Measurements from ENCODE around the gene ADAMTS2. TPM values are rescaled to one million over a fixed set of nuclear protein-coding genes. Genes with fewer than 3 reads are reported as not detected.

ADAMTS2 gene
- total RNA-seq, 4 donors from 2014 or later, result 6.0 to 20.9 (median 13.5) TPM

DNA sequence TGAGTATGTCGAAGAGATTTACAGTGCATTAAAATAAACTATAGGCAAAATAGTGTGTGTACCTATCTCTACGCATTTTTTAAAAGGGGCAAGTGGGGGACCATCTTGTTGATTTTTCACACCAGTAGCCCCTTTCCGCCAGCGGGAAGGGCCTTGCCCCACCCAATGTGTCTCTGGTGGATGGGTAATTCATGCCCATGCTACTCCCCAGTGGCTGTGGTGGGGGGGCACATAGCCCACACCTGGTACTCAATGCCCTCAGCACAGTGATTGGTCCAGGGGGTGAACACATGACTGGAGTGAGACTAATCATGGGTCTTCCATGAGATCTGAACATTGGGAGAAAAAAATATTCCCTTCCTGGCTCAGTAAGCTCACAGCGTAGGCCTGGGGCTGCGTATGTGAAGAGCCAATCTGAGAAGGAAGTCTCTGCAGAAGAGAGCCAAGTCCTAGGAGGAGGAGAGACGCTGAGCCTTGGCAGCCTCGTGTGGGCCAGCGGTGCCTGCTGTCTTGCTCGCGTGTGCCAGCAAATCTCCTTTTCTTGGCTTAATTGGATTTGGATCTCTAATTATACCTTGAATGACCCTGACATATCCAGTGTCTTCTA is 103.4 kb downstream of the ADAMTS2 start:
- no peak overlapping the region for H3K27ac ChIP-seq
- TF ChIP-seq CTCF (IDR thresholded peaks at IDR 0.05) (no peak), POLR2A (IDR thresholded peaks at IDR 0.05) (no peak), POLR2AphosphoS5 (IDR thresholded peaks at IDR 0.05) (no peak), EP300 (IDR thresholded peaks at IDR 0.05; ENCODE audit: low read depth) (no peak)
- no peaks in the 10 kb centered on the region for H3K36me3 ChIP-seq
- WGBS, 2 donors (ENCODE audit: low coverage in 1 of 2), result 77 to 89% methylated on average over 7 to 11 of the region's 11 CpGs
- no peaks in the 10 kb centered on the region for H3K9me3 ChIP-seq
- peaks cover 0 to 2% (median 0%) of the 10 kb centered on the region in 4 donors for H3K4me1 ChIP-seq
- peak; percentile 6 for DNase-seq
- no peak overlapping the region for H3K4me3 ChIP-seq
- H3K27me3 ChIP-seq, result no peaks in the 10 kb centered on the region
- in situ Hi-C loops (cut with MboI; ENCODE audit: low pct_ligation_motif_present in 1 of 4, low pct_unique_long_range_greater_than_20kb in 1 of 4, low sequenced_read_pairs in 3 of 4), result no loop called here
- intact Hi-C loops (cut with DNase I; ENCODE audit: low total_unique reads), result loop anchor here (10.0 kb wide), 1 partner anchor 1433 kb away; no protein-coding TSS in a partner anchor

DNA sequence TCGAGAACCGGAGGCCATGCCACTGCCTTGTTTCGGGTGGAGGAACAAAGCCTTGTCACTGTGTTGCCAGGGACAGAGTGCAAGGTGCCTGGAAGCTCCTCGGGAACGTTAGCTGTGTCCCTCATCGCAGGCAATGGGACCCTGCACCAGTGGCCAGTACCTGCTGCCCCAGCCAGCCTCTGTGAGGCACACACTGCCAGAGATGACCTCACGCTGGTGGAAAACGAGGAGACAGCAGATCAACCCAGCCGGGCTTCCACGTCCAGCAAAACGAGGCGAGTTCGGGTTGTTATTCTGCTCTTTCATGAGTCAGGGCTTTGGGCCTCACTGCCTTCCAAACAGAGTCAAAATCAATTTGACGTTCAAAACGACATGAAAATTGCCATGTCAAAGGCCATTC is 104.1 kb downstream of the ADAMTS2 start:
- in situ Hi-C loops (cut with MboI; ENCODE audit: low pct_ligation_motif_present in 1 of 4, low pct_unique_long_range_greater_than_20kb in 1 of 4, low sequenced_read_pairs in 3 of 4) (no loop called here), intact Hi-C loops (cut with DNase I; ENCODE audit: low total_unique reads) (loop anchor here (10.0 kb wide), 1 partner anchor 1434 kb away; no protein-coding TSS in a partner anchor)
- Histone ChIP-seq H3K27ac (no peak overlapping the region), H3K36me3 (no peaks in the 10 kb centered on the region), H3K4me3 (no peak overlapping the region), H3K4me1 (peaks cover 0 to 2% (median 0%) of the 10 kb centered on the region in 4 donors), H3K9me3 (no peaks in the 10 kb centered on the region), H3K27me3 (no peaks in the 10 kb centered on the region)
- WGBS, 2 donors (ENCODE audit: low coverage in 1 of 2), result 70% methylated on average over 15 of the region's 15 CpGs; no CpG with 5 or more reads in 1 of the 2 donors
- peak; percentile 2 for DNase-seq
- TF ChIP-seq POLR2A (IDR thresholded peaks at IDR 0.05), result no peak
- TF ChIP-seq POLR2AphosphoS5 (IDR thresholded peaks at IDR 0.05), result no peak
- no peak for TF ChIP-seq EP300 (IDR thresholded peaks at IDR 0.05; ENCODE audit: low read depth)
- no peak for TF ChIP-seq CTCF (IDR thresholded peaks at IDR 0.05)

GRCh38 chr5:179240561-179240960 is 104.7 kb downstream of the ADAMTS2 start:
- Histone ChIP-seq H3K27me3 (no peaks in the 10 kb centered on the region), H3K4me1 (peaks cover 0 to 2% (median 0%) of the 10 kb centered on the region in 4 donors), H3K27ac (no peak overlapping the region), H3K9me3 (no peaks in the 10 kb centered on the region), H3K36me3 (no peaks in the 10 kb centered on the region), H3K4me3 (no peak overlapping the region)
- intact Hi-C loops (cut with DNase I; ENCODE audit: low total_unique reads), result loop anchor here (10.0 kb wide), 1 partner anchor 1434 kb away; no protein-coding TSS in a partner anchor
- 82 to 85% methylated on average over 12 to 14 of the region's 14 CpGs for WGBS, 2 donors (ENCODE audit: low coverage in 1 of 2)
- in situ Hi-C loops (cut with MboI; ENCODE audit: low pct_ligation_motif_present in 1 of 4, low pct_unique_long_range_greater_than_20kb in 1 of 4, low sequenced_read_pairs in 3 of 4), result no loop called here
- TF ChIP-seq CTCF (IDR thresholded peaks at IDR 0.05) (no peak), EP300 (IDR thresholded peaks at IDR 0.05; ENCODE audit: low read depth) (no peak), POLR2A (IDR thresholded peaks at IDR 0.05) (no peak), POLR2AphosphoS5 (IDR thresholded peaks at IDR 0.05) (no peak)
- peak; percentile 1 for DNase-seq

DNA sequence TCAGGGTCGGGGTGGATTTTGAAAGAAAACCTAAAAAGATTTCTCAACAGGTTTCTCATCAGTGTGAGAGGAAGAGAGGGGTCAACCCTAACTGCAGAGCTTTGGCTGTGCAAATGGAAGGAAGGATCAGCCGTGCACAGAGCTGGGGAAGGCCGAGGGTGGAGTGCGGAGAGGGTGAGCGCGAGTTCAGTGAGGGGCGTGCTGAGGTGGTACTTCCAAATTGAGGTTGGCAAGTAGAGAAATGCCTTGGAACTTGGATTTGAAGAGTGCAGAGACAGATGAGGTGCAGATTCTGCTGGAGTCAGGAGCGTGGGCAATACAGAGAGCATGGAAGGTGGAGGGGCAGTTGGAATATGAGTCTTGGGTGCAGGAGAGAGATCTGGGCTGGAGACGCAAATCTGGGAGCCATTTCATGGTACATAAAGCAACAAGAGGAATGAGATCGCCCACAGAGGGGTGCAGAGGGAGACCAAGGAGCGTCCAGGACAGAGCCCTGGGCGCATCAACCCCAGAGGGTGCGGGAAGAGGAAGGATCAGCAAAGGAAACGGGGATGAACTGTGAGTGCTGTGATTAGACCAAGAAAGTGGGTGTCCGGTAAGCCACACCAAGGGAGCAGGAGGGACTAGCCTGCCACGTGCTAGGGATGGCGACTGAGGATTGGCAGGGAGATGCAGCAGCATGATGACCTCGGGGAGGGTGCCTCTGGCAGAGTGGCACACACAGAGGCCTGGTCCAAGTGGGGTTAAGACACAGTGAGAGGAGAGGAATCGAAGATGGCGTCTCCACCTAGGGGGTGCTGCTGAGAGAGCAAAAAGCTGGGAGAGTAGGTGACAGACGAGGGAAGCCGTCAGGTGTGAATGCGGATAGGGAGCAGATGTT is 105.8 kb downstream of the ADAMTS2 start:
- in situ Hi-C loops (cut with MboI; ENCODE audit: low pct_ligation_motif_present in 1 of 4, low pct_unique_long_range_greater_than_20kb in 1 of 4, low sequenced_read_pairs in 3 of 4) (no loop called here), intact Hi-C loops (cut with DNase I; ENCODE audit: low total_unique reads) (loop anchor here (10.0 kb wide), 1 partner anchor 1435 kb away; no protein-coding TSS in a partner anchor)
- TF ChIP-seq POLR2AphosphoS5 (IDR thresholded peaks at IDR 0.05) (no peak), POLR2A (IDR thresholded peaks at IDR 0.05) (no peak), CTCF (IDR thresholded peaks at IDR 0.05) (no peak), EP300 (IDR thresholded peaks at IDR 0.05; ENCODE audit: low read depth) (no peak)
- Histone ChIP-seq H3K36me3 (no peaks in the 10 kb centered on the region), H3K27ac (no peak overlapping the region), H3K9me3 (no peaks in the 10 kb centered on the region), H3K4me1 (peaks cover 0 to 2% (median 0%) of the 10 kb centered on the region in 4 donors), H3K27me3 (no peaks in the 10 kb centered on the region), H3K4me3 (no peak overlapping the region)
- DNase-seq, result peak; percentile 1
- 84 to 90% methylated on average over 10 to 23 of the region's 23 CpGs for WGBS, 2 donors (ENCODE audit: low coverage in 1 of 2)

Measured in transverse colon (tissue), 4 donors.